GM10266 (cell line): Measurements from ENCODE around the gene EMX2.
A peak's percentile ranks its signal among the peaks of the same experiment; 100 is the strongest.

Source experiments
- DNase-seq: peaks from one replicate; pipeline ENCODE4 v3.0.0; 2012; ENCODE audit errors: extremely low spot score
- CTCF ChIP-seq: IDR thresholded peaks from 2 replicates; pipeline ENCODE4 v1.5.1; 2012; ENCODE audit warnings: mild to moderate bottlenecking, low read depth; ENCODE audit not compliant: control insufficient read depth, insufficient read depth; ENCODE audit errors: missing control alignments

Gene EMX2

GRCh38 chr10:117537436-117537903 is 5.1 kb upstream of the EMX2 start:
- peak; percentile 82 for DNase-seq
- TF ChIP-seq CTCF, result peak; percentile 69

- DNase-seq, result peak; percentile 63
Measured at GRCh38 chr10:117537904-117538524, 4.5 kb upstream of the EMX2 start.

GRCh38 chr10:117539361-117539773 is 3.2 kb upstream of the EMX2 start:
- TF ChIP-seq CTCF, result no peak
- DNase-seq, result no peak

More at GRCh38 chr10:117537904-117538524, 4.5 kb upstream of the EMX2 start:
- TF ChIP-seq CTCF, result no peak

- no peak for DNase-seq
Measured at GRCh38 chr10:117539903-117540639, 2.5 kb upstream of the EMX2 start.

GRCh38 chr10:117540640-117541404 is 1.7 kb upstream of the EMX2 start:
- no peak for TF ChIP-seq CTCF
- no peak for DNase-seq

More at GRCh38 chr10:117539903-117540639, 2.5 kb upstream of the EMX2 start:
- no peak for TF ChIP-seq CTCF

- no peak for TF ChIP-seq CTCF
- no peak for DNase-seq
Measured at GRCh38 chr10:117541405-117541908, 1.1 kb upstream of the EMX2 start.
